Urothelium cell line (cell line): ENCODE measurements around the gene DTD1.

Experiments used
- DNase-seq: peaks from one replicate; pipeline ENCODE4 v3.0.0; 2011; ENCODE audit warnings: low spot score, mixed read lengths
- FAIRE-seq: peaks from 2 replicates; lab custom pipeline; 2011; peaks lifted over from hg19 to GRCh38; lab: Jason Lieb, UNC

DTD1 gene

DNA sequence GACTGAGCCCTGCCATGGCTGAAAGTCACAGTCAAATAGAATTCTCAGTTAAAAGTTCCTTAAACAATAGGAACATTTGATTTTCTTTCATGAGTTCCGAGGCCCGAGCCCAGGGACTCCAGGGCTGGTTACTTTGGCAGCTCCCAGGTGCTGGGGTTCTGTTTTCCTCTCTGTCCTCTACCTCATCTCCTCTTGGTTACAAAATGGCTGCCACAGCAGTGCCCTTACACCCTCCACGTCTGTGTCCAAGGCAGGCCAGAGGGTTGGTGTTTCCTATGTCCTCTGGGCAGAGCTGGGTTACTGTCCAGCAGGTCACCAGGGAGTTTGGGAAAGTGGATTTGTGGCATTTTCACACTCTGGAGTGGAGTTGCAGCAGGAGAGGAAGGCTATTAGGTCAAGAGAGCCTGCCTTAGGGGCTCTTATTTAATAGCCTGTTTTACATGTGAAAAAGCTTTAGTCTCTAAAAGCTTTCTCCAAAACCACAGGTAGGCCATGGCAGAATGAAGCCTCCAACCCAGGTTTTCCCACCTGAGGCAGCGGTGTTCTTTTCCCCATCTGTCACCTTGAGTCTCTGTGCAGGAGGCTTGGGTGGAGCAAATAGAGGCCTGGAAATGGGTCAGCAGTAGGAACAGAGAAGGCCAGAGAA is 111.0 kb downstream of the DTD1 start:
- DNase-seq (no peak), FAIRE-seq (no peak)

DNA sequence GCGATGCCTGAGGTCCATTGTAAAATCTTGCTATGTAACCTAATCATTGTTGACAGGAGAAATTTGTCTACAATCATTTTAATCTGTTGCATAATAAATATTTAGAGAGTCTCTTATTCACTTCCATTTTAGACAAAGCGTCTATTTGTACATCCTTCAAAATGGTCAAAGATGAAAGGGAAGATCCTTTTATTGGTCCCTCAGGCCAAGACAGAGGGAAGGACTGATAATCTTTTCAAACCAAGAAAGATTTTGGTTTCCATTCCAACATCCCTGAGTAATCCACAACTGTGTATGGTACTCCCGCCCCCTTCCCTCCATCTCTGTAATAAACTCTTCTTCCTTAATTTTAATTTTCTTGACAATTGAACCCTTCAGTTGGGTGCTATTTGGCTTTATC is 114.1 kb downstream of the DTD1 start:
- no peak for FAIRE-seq

DNA sequence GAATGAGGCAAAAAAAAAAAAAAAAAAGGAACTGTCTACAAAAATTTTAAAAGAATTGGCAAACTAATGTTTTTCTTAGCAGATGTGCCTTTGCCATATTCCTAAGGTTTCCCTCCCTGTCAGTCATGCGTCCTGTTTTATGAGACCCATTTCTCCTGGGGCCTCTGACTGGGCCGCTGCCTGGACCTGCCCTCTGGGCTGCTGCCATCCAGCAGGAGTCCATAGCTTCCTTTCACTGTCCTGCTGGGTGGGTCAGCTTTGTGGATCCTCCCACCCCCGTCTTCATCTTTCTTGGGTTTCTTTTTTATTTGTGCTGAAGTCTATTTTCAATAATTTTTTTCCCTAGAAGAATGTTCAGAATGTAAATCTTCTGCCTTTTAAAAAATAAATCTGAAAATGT is 114.9 kb downstream of the DTD1 start:
- DNase-seq = no peak
- FAIRE-seq = no peak

More for the DNA sequence above, 114.1 kb downstream of the DTD1 start:
- no peak for DNase-seq

DNA sequence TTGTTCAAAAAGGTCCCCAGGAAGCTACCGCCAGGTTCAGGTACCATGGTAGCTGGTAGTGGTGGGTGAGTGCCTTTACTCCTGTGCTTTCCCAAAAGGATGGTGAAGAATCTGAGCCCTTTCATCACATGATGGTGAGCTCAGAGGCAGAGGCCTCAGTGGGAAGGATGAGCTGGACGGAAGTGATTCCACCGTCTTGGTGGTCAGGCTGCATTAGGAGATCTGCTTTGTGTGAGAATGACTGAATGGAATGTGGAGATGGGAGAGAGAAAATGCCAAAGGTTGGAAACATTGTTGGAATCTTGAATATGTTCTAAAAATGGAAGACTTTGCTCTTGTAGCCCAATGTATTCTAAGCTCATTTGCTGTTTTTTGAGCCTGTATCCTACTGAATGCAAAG is 117.6 kb downstream of the DTD1 start:
- FAIRE-seq = no peak
- peak; percentile 50 for DNase-seq

DNA sequence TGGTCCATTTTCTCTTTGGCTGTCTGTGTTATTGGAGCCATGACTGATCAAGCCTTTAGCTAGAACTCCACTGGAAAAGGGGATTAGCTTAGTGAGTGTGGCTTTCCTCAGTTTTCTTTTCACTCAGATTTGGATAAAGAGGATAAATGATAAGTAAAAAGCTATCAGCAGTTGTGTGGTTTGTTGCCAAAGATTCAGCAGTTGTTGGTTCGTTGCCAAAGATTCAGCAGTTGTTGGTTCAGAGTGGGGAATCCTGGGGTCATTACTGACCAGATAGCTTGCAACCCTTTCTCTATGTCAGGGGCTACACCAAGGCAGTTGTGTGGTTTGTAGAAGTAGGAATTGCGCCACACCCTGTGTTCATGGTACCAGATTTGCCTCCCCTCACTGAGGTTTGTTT is 118.1 kb downstream of the DTD1 start:
- DNase-seq = no peak
- no peak for FAIRE-seq

DNA sequence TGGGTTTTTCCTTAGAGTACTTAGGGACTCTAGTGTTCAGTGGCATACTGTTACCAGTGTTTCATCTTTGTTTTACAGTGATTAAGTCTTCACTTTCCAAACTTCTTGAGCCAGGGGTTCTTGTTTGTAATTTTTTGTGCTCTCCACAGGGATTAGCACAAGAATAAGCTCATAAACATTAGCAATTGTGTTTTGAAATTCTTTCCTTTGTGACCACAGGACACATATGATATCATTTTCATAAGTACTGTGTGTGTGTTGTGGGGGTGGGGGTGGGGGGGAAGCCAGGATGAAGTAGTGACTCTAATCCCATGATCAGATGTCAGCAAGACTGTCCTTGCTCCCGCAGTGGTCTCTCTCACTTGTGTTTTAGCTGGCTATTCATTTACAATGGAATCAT is 124.3 kb downstream of the DTD1 start:
- FAIRE-seq (no peak), DNase-seq (no peak)

DNA sequence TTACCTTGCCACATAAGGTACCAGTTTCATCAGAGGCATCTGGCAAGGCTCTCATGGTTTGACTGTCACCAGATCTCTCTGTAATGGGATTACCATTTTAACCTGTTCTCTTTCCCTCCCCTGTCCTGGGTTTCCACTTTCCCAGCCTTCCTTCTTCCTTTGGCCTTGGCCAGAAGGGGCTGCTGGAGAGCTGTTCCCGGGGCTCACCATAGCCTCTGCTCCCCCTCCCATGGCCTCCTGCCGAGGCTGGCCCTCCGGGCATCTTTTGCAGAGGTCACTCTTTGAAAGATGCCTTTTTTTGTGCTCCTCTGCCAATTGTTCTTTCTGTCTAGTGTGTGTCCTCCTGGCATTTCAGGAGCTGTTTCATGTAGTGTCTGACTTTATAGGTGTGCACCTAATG is 125.0 kb downstream of the DTD1 start:
- DNase-seq (no peak), FAIRE-seq (no peak)

DNA sequence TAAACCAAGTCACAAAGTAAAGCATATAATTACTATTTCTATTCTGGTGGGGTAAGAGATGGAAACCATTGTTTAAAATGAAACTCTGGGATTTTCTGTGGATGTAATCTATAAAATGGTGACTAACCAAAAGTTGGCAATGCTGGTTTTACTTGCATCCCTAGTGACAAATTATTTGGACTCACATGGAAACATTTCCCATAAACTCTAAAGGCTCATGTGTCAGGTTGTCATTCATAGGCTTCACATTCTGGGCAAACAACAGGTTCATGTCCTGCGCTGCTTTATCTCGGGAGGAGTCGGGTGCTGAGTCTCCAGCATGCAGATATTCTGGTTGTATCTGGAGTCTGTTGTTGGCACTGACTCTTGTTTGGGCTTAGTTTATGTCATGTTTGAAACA is 127.7 kb downstream of the DTD1 start:
- FAIRE-seq = no peak
- DNase-seq = no peak

DNA sequence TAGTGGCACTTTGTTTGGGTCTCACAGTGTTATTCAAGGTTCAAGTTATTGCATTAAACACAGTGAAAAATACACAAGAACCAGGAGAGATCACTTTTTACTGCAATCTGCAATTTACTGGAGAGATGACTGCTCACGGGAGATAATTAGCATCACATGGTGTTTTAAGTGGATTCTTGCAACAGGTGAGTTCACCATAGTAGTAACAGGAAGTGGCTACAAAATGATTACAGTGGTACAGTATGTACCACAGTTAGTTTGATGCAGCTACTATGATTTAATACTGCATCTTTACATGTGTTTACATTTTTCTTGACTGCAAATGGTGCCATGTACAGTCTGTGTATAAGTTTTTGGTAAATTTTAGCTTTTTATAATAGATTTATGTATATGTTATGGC is 129.2 kb downstream of the DTD1 start:
- DNase-seq = no peak

DNA sequence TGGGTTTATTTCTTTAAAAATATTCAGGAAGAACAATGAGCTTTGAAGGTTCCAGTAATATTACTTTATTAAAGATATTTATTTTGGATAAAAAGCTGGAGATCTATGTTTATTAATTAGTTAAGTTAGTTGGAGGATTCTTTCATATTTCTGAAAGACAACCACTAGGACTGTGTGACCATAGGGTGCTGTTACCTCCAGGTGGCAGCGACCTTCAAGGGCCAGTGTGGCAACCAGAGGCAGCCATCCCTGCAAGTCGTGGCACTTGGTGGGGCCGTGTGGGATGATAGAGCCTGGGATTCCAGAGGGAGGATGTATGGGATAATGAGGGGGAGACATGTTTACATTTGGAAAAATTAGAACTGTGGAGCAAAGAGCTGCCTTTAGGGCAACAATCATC is 130.3 kb downstream of the DTD1 start:
- no peak for FAIRE-seq
- no peak for DNase-seq

More for the DNA sequence above, 129.2 kb downstream of the DTD1 start:
- FAIRE-seq = no peak

DNA sequence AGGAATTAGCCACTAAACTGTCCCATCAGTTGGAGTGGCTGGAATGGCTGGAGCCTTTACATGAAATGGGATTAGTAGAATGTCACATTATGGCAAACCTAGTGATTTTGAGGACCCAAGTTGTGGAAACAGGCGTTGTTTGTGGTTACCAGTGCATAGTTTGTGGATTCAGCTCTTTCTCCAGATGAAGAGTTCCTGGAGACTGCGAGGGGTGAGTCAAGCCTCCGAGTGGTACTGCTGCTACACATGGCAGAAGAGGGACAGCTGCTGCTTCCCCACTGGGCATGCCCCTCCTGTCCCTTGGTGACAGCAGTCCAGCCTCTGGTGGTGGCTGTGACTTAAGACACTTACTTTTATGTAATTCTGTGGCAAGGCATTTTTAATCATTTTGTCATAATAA is 131.6 kb downstream of the DTD1 start:
- no peak for DNase-seq
- no peak for FAIRE-seq

DNA sequence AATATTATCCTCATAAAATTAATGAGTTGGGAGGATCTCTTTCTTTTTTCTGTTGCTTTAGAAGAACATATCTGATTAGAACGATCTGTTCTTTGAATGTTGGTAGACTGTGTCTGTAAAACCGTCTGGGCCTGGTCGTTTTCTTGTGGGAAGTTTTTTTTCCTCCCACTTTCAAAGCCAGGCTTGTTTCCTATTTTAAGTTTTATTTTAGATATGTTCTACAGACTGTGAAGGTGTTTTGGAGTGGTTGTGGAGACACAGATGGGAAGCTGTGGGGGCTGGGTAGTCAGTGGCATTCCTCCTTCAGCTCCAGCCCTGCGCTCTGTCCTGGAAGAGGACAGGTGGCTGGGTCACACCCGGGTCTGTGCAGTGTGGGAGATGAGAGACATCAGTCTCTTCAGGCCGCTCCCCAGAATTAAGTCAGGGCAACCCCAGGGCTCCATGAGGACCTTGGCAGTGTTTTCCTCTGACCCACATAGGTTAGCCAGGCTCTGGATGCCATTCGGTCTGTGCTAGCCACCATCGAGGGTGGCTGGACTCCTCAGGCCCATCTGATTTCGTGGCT is 133.8 kb downstream of the DTD1 start:
- DNase-seq (no peak), FAIRE-seq (no peak)

DNA sequence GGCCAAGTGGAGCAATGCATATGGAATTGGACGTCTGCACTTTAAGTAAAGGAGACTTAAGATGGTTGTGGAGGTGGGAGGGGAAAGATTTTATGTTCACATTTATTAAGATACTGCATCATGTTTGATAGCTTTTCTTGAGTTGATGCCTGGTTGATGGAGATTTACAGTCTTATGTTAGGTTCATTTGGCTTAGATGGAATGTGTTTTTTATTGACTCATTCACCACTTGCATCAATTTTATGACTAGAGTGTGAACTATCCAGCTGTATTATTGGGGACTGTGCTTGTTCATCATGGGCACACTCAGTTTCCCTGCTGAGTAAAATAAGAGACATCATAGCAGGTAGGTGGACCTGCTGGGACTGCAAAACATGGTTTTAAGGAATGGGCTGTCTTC is 134.5 kb downstream of the DTD1 start:
- no peak for DNase-seq
- no peak for FAIRE-seq

DNA sequence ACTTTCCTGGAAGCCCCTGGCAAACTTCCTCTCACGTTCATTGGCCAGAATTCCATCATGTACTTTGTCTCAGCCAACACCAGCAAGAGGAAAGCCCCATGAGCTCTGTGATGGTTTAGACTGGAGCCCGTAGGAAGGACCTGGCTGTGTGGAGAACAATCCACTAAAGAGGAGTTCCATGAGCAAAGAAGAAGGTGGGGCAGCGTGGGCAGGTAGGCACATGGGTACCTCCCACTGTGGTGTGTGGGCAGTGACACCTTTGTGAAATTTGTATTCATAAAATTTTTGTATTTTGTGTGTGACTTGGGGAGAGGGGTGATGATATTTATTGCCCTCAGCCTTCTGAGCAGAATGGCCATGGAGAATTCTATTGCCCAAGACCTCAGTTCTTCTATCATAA is 136.2 kb downstream of the DTD1 start:
- FAIRE-seq (no peak), DNase-seq (no peak)

DNA sequence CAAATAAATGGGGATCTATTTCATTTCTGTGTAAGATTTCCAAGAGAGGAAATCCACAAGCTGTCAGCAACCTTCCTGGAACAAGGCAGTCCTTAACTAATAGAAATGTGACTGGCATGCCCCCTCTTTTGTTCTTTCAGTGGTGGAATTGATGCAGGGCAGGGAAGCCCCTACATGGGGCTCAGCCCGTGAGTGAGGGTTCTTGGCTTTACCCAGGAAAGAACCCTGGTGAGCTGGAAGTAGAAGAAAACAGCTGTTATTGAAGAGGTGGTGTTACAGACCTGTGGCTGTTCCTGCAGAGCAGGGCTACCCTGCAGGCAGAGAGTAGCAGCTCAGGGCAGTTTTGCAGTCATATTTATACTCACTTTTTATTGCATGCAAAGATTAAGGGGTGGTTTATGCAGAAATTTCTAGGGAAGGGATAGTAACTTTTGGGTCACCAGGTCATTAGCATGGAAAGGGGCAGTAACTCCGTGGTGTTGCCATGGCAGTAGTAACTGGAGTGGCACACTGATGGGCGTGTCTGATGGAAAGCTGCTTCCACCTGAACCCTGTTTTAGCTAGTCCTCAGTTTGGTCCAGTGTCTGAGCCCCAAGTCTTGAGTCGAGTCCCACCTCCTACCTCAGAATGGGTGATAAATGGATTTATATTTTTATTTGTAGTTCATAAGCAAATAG is 137.1 kb downstream of the DTD1 start:
- FAIRE-seq (no peak), DNase-seq (no peak)

DNA sequence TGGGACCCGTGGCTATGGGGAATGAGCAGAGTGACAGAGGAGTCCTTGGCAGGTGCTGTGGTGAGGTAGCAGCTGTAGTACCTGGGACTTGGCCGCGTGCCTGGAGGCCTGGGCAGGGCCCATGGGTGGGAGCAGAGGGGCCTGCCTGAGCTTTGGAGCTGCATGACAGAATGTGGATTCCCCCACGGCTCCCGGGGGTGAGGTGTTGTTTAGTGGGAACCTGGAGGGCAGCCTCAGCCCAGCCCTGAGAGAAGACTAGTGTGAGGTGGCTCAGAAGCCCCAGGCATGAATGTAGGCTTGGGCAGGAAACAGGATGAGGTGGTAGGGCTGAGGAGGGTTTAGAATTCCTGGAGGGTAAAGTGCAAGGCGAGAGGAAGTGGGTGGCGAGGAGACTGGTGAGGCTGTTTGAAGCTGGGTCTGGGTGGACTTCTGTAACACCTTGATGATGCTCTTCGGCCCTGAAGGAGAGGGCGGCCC is 139.2 kb downstream of the DTD1 start:
- FAIRE-seq (no peak), DNase-seq (no peak)

DNA sequence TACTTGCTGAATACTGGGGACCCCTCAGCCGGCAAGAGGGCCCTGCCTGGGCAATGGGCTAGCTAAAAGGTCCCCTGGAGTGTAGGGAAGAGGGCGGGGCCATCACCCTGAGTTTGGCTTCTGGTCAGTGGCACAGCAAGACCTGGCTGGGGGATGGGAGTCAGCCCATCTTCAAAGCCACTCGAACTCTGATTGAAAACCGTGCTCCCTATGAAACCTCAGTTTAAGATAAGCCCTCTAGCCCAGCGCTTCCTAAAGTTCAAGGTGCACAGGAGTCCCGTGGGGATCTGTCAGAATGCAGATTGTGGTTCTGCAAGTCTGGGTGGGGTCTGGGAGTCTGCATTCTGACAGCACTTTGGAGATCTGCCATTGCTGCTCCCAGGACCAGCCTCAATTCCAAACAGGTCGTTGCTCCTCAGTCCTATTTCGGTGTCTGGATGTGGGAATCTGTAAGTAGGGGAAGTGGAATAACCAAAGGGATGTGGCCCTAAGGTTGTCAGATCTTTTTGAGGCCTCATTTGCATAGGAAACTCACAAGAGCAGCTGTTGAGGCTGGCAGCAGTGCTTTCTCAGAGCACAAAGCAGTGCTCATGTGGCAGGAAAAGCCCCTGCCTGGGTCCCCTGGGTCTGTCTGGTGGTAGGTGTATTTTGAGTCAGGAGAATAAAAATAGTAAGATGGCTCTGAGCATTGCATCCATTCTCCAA is 140.5 kb downstream of the DTD1 start:
- FAIRE-seq (no peak), DNase-seq (no peak)

DNA sequence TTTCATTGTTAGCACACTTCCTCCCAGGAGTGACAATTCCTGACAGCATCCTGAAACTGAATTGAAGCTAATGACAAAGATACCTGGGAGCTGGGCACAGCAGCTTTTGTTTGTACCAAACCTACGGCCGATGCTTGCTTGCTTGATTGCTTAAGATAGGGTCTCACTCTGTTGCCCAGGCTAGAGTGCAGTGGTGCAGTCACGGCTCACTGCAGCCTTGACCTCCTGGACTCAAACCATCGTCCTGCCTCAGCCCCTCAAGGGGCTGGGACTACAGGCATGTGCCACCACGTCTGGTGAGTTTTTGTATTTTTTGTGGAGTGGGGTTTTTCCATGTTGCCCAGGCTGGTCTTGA is 141.0 kb downstream of the DTD1 start:
- FAIRE-seq = no peak

DNA sequence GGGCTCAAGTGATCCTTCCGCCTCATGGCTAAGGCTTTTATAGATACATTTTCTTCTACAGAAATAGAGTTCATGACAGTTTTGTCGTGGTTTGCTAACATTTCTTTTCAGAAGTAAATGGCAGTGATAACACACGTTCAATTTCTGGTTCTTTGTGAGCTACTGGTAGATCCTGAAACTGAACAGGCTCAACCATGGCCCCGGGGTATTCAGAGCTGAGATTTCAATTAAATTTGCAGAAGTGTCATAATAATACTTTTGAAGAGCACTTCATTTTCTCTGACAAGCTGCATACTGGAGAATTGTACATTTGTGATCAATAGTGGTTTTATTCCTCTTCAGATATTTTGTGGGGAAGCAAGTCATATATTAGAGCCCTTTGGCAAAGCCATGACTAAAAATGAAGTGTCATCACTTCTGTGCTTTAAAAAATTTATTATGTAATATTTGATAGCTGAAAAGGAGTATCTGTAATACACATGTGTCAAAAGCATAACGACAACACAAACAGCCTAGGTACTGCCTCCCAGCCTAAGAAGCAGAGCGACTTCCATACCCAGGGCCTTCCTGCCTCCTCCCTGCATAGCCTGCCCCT is 141.5 kb downstream of the DTD1 start:
- FAIRE-seq = no peak
- DNase-seq = no peak

More for the DNA sequence above, 141.0 kb downstream of the DTD1 start:
- DNase-seq = no peak

DNA sequence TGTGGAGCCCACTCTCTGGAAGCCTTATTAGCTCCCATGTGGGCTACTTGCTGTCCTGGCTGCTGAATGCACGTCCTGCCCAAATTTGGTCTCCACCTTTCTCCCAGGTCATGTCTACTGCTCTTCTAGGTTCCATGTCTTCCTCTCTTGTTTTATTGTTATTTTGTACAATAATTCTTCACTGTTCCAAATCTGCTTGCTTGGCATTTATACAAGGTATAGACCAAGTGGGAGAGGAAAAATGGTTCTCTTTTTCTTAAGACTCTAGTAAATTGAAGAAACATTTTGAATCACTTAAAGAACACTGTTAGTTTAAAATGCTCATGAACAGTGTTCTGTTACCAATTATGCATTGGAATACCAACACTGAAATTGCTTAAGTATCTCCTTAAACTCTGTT is 144.1 kb downstream of the DTD1 start:
- FAIRE-seq (no peak), DNase-seq (no peak)

DNA sequence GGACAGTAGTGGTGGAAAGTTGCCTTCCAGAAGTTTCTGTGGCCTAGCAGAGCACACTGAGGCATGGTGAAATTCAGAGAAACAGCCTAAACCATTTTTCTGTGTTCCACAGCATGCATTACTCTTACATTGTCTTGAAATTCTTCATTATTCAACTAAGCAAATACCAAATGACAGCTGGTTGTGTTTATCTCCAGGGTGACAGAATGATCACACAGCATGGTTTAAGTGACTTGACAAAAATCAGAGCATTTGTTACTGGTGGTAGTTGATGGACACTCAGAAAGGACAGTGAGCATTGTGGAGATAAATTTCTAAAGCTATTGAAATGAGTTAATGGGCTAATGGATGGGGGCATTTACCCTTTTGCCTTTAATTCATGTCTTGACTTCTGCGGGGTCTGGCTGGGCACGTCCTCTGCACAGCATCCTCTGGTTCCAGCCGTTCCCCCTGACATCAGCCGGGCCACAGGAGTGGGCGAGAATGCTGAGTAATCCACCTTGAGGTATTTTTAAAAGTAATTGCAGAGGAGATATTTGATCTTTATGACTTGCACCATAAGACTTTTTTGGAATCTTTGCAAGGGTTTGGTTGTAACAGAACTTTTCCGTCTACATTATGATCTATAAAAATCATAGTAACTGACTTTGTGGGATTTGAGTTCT is 146.8 kb downstream of the DTD1 start:
- FAIRE-seq = no peak
- DNase-seq = no peak
